Endothelial cell of umbilical vein (primary cell): ENCODE results near the gene RBM20. TPM values are rescaled to one million over a fixed set of nuclear protein-coding genes. Genes with fewer than 3 reads are reported as not detected.

ENCODE experiments used
- BruUV-seq: library from RNA; stranded (reverse); fragments of 400-500 nt; replicated peaks from 2 replicates; lab custom pipeline; 2021; lab: Mats Ljungman, UMichigan
- CTCF ChIA-PET: fragments of 300-600, 350-600 bp; sonication (Branson Sonifier 250); formaldehyde crosslinking; loops from one replicate; lab custom pipeline; 2021; ENCODE audit warnings: antibody characterized with exemption, inconsistent platforms; lab: Charles Lee
- POLR2A ChIA-PET: fragments of 300-600, 350-600 bp; sonication (Branson Sonifier 250); formaldehyde crosslinking; loops from one replicate; lab custom pipeline; 2021; ENCODE audit warnings: antibody characterized with exemption, inconsistent platforms; lab: Charles Lee
- DNase-seq: peaks from one replicate; pipeline ENCODE4 v3.0.0-alpha.2; 2011; ENCODE audit warnings: low read depth, low spot score
- FAIRE-seq: peaks from 2 replicates; lab custom pipeline; 2011; peaks lifted over from hg19 to GRCh38; lab: Jason Lieb, UNC
- H2AFZ ChIP-seq: 2 replicates; pipeline ENCODE4 v1.6.0; 2012; ENCODE audit warnings: low read depth, low read length, control low read depth, inconsistent platforms
- H3K27ac ChIP-seq: 2 replicates; pipeline ENCODE4 v1.5.1; 2011; ENCODE audit warnings: low read depth, mild to moderate bottlenecking, control low read depth, low read length, moderate library complexity; ENCODE audit not compliant: insufficient read depth
- H3K27me3 ChIP-seq, 2 experiments: 2 replicates each; pipeline versions ENCODE4 v1.6.0 to v1.6.1; 2011; ENCODE audit warnings: low read length in 2 of 2, mixed read lengths in 1 of 2; ENCODE audit not compliant: control insufficient read depth in 2 of 2, insufficient read depth in 2 of 2
- H3K36me3 ChIP-seq, 2 experiments: 2 replicates in 1 of 2; 3 replicates in 1 of 2; pipeline ENCODE4 v1.5.1; 2011; ENCODE audit warnings: low read length in 2 of 2, mild to moderate bottlenecking in 1 of 2, moderate library complexity in 1 of 2; ENCODE audit not compliant: control insufficient read depth in 2 of 2, insufficient read depth in 2 of 2; ENCODE audit errors: extremely low read depth in 1 of 2
- H3K4me1 ChIP-seq: 3 replicates; pipeline ENCODE4 v1.5.1; 2011; ENCODE audit warnings: mild to moderate bottlenecking, low read length; ENCODE audit not compliant: control insufficient read depth, insufficient read depth; ENCODE audit errors: extremely low read depth
- H3K4me2 ChIP-seq: 2 replicates; pipeline ENCODE4 v1.6.1; 2011; ENCODE audit warnings: low read length, control low read depth, mixed read lengths; ENCODE audit not compliant: insufficient read depth
- H3K4me3 ChIP-seq, 3 experiments: fragments of 200-600 bp in 1 of 3; sonication (generic), shearing (Covaris generic) in 1 of 3; replicated peaks in 1 of 3; 2 replicates each; pipeline ENCODE4 v1.5.1; 2011 to 2016; ENCODE audit warnings: control low read depth in 3 of 3, low read length in 3 of 3, mild to moderate bottlenecking in 2 of 3, inconsistent platforms in 1 of 3, low read depth in 1 of 3, moderate library complexity in 1 of 3; ENCODE audit not compliant: insufficient read depth in 1 of 3
- H3K79me2 ChIP-seq: 2 replicates; pipeline ENCODE4 v1.6.0; 2012; ENCODE audit warnings: low read length, inconsistent platforms; ENCODE audit not compliant: control insufficient read depth, insufficient read depth
- H3K9ac ChIP-seq: replicated peaks from 2 replicates; pipeline ENCODE3; 2011; ENCODE audit warnings: low read length, control low read depth; ENCODE audit not compliant: insufficient read depth; ENCODE audit errors: extremely low read depth
- H3K9me1 ChIP-seq: replicated peaks from 3 replicates; pipeline ENCODE4 v1.6.0; 2011; ENCODE audit warnings: mild to moderate bottlenecking, low read length; ENCODE audit not compliant: control insufficient read depth, insufficient read depth; ENCODE audit errors: extremely low read depth
- H3K9me3 ChIP-seq: replicated peaks from 2 replicates; pipeline ENCODE4 v1.5.1; 2012; ENCODE audit warnings: low read length, inconsistent platforms; ENCODE audit not compliant: control insufficient read depth, insufficient read depth
- H4K20me1 ChIP-seq: replicated peaks from 2 replicates; pipeline ENCODE3; 2011; ENCODE audit warnings: mild to moderate bottlenecking, low read length; ENCODE audit not compliant: control insufficient read depth, insufficient read depth; ENCODE audit errors: extremely low read depth
- EZH2 ChIP-seq: IDR thresholded peaks from 2 replicates; pipeline ENCODE4 v1.6.1; 2012; ENCODE audit warnings: borderline replicate concordance, low read depth, mild to moderate bottlenecking, moderate library complexity, low read length, inconsistent platforms; ENCODE audit not compliant: severe bottlenecking
- JUN ChIP-seq: IDR thresholded peaks from 2 replicates; pipeline ENCODE4 v1.6.1; 2011; ENCODE audit warnings: borderline replicate concordance, low read depth; ENCODE audit not compliant: insufficient read length, insufficient read depth
- MYC ChIP-seq: IDR thresholded peaks from one replicate; pipeline ENCODE4 v1.6.1; 2011; ENCODE audit warnings: mild to moderate bottlenecking, low read depth, low read length
- POLR2A ChIP-seq: IDR thresholded peaks from 2 replicates; pipeline ENCODE4 v1.6.1; 2012; ENCODE audit warnings: low read depth, mild to moderate bottlenecking, control low read depth, low read length
- POLR2AphosphoS5 ChIP-seq: IDR thresholded peaks from 2 replicates; pipeline ENCODE4 v1.6.1; 2012; ENCODE audit warnings: low read depth, mild to moderate bottlenecking, control low read depth, low read length, moderate library complexity; ENCODE audit not compliant: insufficient read depth
- dilution Hi-C: fragments of 300-500 bp; cut with MboI; formaldehyde crosslinking; loops from one replicate; pipeline ENCODE4 v1.15.0; 2019; ENCODE audit warnings: low sequenced_read_pairs; ENCODE audit not compliant: extremely low pct_ligation_motif_present
- intact Hi-C: fragments of 100-400 bp; cut with micrococcal nuclease; formaldehyde crosslinking; loops from one replicate; pipeline ENCODE4 v1.10.0; 2022
- polyA plus RNA-seq, 4 experiments: library from polyadenylated mRNA; depleted of rRNA in 3 of 4; stranded (reverse) in 3 of 4; unstranded in 1 of 4; fragments of >200 nt; gene quantifications; 2 replicates each; pipeline versions ENCODE4 v1.2.1 to v1.2.3, GENCODE V29; 2011 to 2012; ENCODE audit warnings: missing spikeins in 1 of 4
- total RNA-seq: library from RNA; stranded (reverse); gene quantifications from 2 replicates; pipeline ENCODE4 v1.2.3, GENCODE V29; 2021
- TF ChIP-seq, protein P1 (sequence below), 2 donors: IDR thresholded peaks; 1 replicate in 1 of 2; 2 replicates in 1 of 2; pipeline ENCODE4 v1.5.1; 2011; ENCODE audit warnings: low read length in 2 of 2, mild to moderate bottlenecking in 2 of 2, moderate library complexity in 2 of 2, control low read depth in 1 of 2, inconsistent platforms in 1 of 2, low read depth in 1 of 2; ENCODE audit not compliant: insufficient read depth in 1 of 2; ENCODE audit errors: extremely low read depth in 1 of 2
- TF ChIP-seq, protein P2 (sequence below): IDR thresholded peaks from 2 replicates; pipeline ENCODE4 v1.6.1; 2011; ENCODE audit not compliant: insufficient read depth, insufficient read length

RBM20 gene
- total and polyA plus RNA-seq, 2 donors (not counting 3 experiments of a cell fraction or from before 2014, with no cell fraction given): 0.04 TPM; not detected in 1

DNA sequence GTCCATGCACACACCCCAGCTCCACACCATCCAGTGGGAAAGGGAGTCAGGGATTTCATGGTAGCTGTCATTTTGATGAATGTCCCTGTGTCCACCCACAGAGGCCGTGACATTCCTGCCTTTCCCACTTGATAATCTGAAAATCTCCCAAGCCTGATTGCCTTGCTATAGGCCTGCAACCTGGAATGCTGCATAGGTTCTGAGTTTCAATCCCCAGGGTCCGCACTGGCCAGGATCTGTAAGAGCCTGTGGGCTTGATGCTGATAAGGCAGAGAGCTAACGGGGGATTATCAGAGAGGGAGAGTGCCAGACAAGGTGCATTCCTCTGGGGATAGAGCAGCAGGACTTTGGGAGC lies 57.5 kb downstream of the RBM20 start:
- intact Hi-C loops: no loop called here
- Histone ChIP-seq H3K4me2 (no peak overlapping the region), H3K4me1 (no peaks in the 10 kb centered on the region), H3K27ac (no peak overlapping the region), H2AFZ (no peak overlapping the region), H3K36me3 (no peaks in the 10 kb centered on the region), H3K4me3 (no peak overlapping the region), H3K9ac (no peak overlapping the region), H4K20me1 (no peaks in the 10 kb centered on the region), H3K9me1 (no peaks in the 10 kb centered on the region), H3K9me3 (no peaks in the 10 kb centered on the region), H3K79me2 (no peaks in the 10 kb centered on the region), H3K27me3 (no peaks in the 10 kb centered on the region)
- dilution Hi-C loops: no loop called here
- ChIA-PET POLR2A (no interaction called here), CTCF (no interaction called here)
- no peak for FAIRE-seq
- no peak for DNase-seq
- TF ChIP-seq, protein P1, sequence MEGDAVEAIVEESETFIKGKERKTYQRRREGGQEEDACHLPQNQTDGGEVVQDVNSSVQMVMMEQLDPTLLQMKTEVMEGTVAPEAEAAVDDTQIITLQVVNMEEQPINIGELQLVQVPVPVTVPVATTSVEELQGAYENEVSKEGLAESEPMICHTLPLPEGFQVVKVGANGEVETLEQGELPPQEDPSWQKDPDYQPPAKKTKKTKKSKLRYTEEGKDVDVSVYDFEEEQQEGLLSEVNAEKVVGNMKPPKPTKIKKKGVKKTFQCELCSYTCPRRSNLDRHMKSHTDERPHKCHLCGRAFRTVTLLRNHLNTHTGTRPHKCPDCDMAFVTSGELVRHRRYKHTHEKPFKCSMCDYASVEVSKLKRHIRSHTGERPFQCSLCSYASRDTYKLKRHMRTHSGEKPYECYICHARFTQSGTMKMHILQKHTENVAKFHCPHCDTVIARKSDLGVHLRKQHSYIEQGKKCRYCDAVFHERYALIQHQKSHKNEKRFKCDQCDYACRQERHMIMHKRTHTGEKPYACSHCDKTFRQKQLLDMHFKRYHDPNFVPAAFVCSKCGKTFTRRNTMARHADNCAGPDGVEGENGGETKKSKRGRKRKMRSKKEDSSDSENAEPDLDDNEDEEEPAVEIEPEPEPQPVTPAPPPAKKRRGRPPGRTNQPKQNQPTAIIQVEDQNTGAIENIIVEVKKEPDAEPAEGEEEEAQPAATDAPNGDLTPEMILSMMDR (IDR thresholded peaks at IDR 0.05; ENCODE audit: extremely low read depth in 1 of 2, insufficient read depth in 1 of 2, low read depth in 1 of 2, low read length in 2 of 2): no peak
- TF ChIP-seq POLR2A (no peak), JUN (no peak), MYC (no peak), EZH2 (no peak)
- TF ChIP-seq, protein P2, sequence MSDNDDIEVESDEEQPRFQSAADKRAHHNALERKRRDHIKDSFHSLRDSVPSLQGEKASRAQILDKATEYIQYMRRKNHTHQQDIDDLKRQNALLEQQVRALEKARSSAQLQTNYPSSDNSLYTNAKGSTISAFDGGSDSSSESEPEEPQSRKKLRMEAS: no peak
- BruUV-seq: no TSS peak

DNA sequence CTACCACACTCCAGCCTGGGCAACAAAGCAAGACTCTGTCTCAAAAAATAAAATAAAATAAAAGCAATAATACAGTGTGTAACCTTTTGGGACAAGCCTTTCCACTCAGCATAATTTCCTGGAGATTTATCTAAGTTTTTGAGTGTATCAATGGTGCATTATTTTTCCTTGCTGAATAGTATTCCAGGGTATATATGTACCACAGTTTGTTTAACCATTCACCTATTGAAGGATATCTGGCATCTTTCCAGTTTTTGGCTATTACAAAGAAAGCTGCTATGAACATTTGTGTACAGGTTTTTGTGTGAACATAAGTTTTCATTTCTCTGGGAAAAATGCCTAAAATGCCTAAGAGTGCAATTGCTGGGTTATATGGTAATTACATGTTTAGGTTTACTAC lies 59.9 kb downstream of the RBM20 start:
- Histone ChIP-seq H3K27me3 (peaks cover 0 to 3% of the 10 kb centered on the region in 2 experiments), H3K9me1 (no peaks in the 10 kb centered on the region), H3K79me2 (no peaks in the 10 kb centered on the region), H3K9me3 (no peaks in the 10 kb centered on the region), H3K27ac (no peak overlapping the region), H3K36me3 (no peaks in the 10 kb centered on the region), H4K20me1 (no peaks in the 10 kb centered on the region), H2AFZ (no peak overlapping the region), H3K4me2 (no peak overlapping the region), H3K4me1 (no peaks in the 10 kb centered on the region), H3K9ac (no peak overlapping the region), H3K4me3 (no peak overlapping the region)
- no peak for TF ChIP-seq MYC
- TF ChIP-seq JUN: no peak
- no peak for TF ChIP-seq POLR2AphosphoS5
- intact Hi-C loops: no loop called here
- DNase-seq (no peak), FAIRE-seq (no peak)
- ChIA-PET POLR2A (no interaction called here), CTCF (no interaction called here)
- dilution Hi-C loops: no loop called here
- BruUV-seq: no TSS peak
